Glomerular endothelial cell (primary cell): ENCODE data around the gene TJP3. TPM values are rescaled to one million over a fixed set of nuclear protein-coding genes. Genes with fewer than 3 reads are reported as not detected.

Experiments
- DNase-seq: peaks from one replicate; pipeline ENCODE4 v3.0.0-alpha.2; 2011; ENCODE audit warnings: low read depth, low spot score; ENCODE audit errors: extremely low read depth
- total RNA-seq: library from RNA; depleted of rRNA; stranded (reverse); fragments of >200 nt; gene quantifications from 2 replicates; pipeline ENCODE4 v1.2.3, GENCODE V29; 2015

Gene TJP3
- total RNA-seq, 1 donor from 2014 or later = not detected

GRCh38 chr19:3783660-3784584 lies 75.7 kb downstream of the TJP3 start:
- DNase-seq = no peak

- no peak for DNase-seq
Measured at GRCh38 chr19:3784607-3785450, 76.6 kb downstream of the TJP3 start.

GRCh38 chr19:3785451-3785937 lies 77.3 kb downstream of the TJP3 start:
- no peak for DNase-seq

GRCh38 chr19:3785938-3786824 lies 78.0 kb downstream of the TJP3 start, which contains the start of gene MATK:
TSS of gene MATK (minus strand) at chr19:3786381. CDS start at chr19:3785135, 1,246 bp downstream.
- DNase-seq = no peak

GRCh38 chr19:3788996-3789778 lies 81.0 kb downstream of the TJP3 start:
- no peak for DNase-seq

GRCh38 chr19:3790209-3790734 lies 82.1 kb downstream of the TJP3 start:
- DNase-seq = no peak

GRCh38 chr19:3790941-3791340 lies 82.8 kb downstream of the TJP3 start:
- no peak for DNase-seq

- DNase-seq = no peak
Measured at GRCh38 chr19:3792114-3792513, 83.9 kb downstream of the TJP3 start.

GRCh38 chr19:3793799-3794198 lies 85.6 kb downstream of the TJP3 start:
- no peak for DNase-seq

- DNase-seq = no peak
Measured at GRCh38 chr19:3796358-3796757, 88.2 kb downstream of the TJP3 start.

- no peak for DNase-seq
Measured at GRCh38 chr19:3798137-3798536, 90.0 kb downstream of the TJP3 start.

Other genes starting within 250 kb of the TJP3 start
- gene SMIM24, start 227.9 kb upstream of the TJP3 start, total RNA-seq = not detected in 2 replicates
- gene SMIM44, start 224.9 kb upstream of the TJP3 start, total RNA-seq = not detected in 2 replicates
- 22.9 and 28.7 TPM in 2 replicates for gene DOHH, start 207.7 kb upstream of the TJP3 start, total RNA-seq
- 32.8 and 43.9 TPM in 2 replicates for gene FZR1, start 202.1 kb upstream of the TJP3 start, total RNA-seq
- gene TEKTIP1, start 169.2 kb upstream of the TJP3 start, total RNA-seq = not detected in 2 replicates
- 107 and 138 TPM in 2 replicates for gene MFSD12, start 150.8 kb upstream of the TJP3 start, total RNA-seq
- gene HMG20B, start 135.4 kb upstream of the TJP3 start, total RNA-seq = 121 and 129 TPM in 2 replicates
- gene GIPC3, start 122.9 kb upstream of the TJP3 start, total RNA-seq = 3.2 and 6.1 TPM in 2 replicates
- 1.9 and 2.7 TPM in 2 replicates for gene TBXA2R, start 101.5 kb upstream of the TJP3 start, total RNA-seq
- 36.6 and 38.4 TPM in 2 replicates for gene CACTIN, start 81.6 kb upstream of the TJP3 start, total RNA-seq
- 69.8 and 110 TPM in 2 replicates for gene PIP5K1C, start 7.9 kb upstream of the TJP3 start, total RNA-seq
- gene APBA3, start 53.3 kb downstream of the TJP3 start, total RNA-seq = 25.8 and 50.1 TPM in 2 replicates
- gene MRPL54, start 54.3 kb downstream of the TJP3 start, total RNA-seq = 65.2 and 71.4 TPM in 2 replicates
- gene RAX2, start 63.8 kb downstream of the TJP3 start, total RNA-seq = not detected in 2 replicates
- gene MATK, start 78.0 kb downstream of the TJP3 start, total RNA-seq = 3.3 TPM in 1 of 2 replicates, not detected in the other
- 0.29 TPM in 1 of 2 replicates, not detected in the other for gene ZFR2, start 160.7 kb downstream of the TJP3 start, total RNA-seq
- not detected in 2 replicates for gene ATCAY, start 172.3 kb downstream of the TJP3 start, total RNA-seq
- gene NMRK2, start 224.7 kb downstream of the TJP3 start, total RNA-seq = not detected in 2 replicates